Ishikawa (cell line): ENCODE measurements around the gene CUTA.

Experiments
- EP300 ChIP-seq: IDR thresholded peaks from 2 replicates; pipeline ENCODE4 v1.6.1; 2012; ENCODE audit warnings: borderline replicate concordance
- TAF1 ChIP-seq: IDR thresholded peaks from 2 replicates; pipeline ENCODE4 v1.6.1; 2012; ENCODE audit warnings: low read depth, mild to moderate bottlenecking
- USF1 ChIP-seq: IDR thresholded peaks from 2 replicates; pipeline ENCODE4 v1.6.1; 2012

- TF ChIP-seq TAF1 = no peak
- no peak for TF ChIP-seq USF1
- TF ChIP-seq EP300 = no peak
These were observed 21.2 kb upstream of the CUTA start for GRCh38 chr6:33438978-33439594.
